ENCODE measurements around the gene PSMC3. TPM values are rescaled to one million over a fixed set of nuclear protein-coding genes. Genes with fewer than 3 reads are reported as not detected.

Gene PSMC3
- total and polyA plus RNA-seq, 9 of the 15 experiments (the other 6 are each of a cell fraction or from before 2014, with no cell fraction given), result 44.3 to 324 (median 240) TPM

- TF ChIP-seq RREB1 (CRISPR knock-in tag; IDR thresholded peaks at IDR 0.05) (no peak), LARP7 (IDR thresholded peaks at IDR 0.05) (no peak), ZNF277 (CRISPR knock-in tag; IDR thresholded peaks at IDR 0.05; ENCODE audit: borderline replicate concordance) (no peak), PRMT5 (CRISPR knock-in tag; IDR thresholded peaks at IDR 0.05) (no peak), HLTF (IDR thresholded peaks at IDR 0.05) (no peak), CHD2 (IDR thresholded peaks at IDR 0.05; ENCODE audit: low read depth, low read length) (no peak), MEF2D (tag; conservative IDR thresholded peaks at IDR 0.05; ENCODE audit: low read depth) (no peak), PURB (CRISPR knock-in tag; IDR thresholded peaks at IDR 0.05; ENCODE audit: low read depth) (no peak), ZNF445 (CRISPR knock-in tag; IDR thresholded peaks at IDR 0.05; ENCODE audit: low read depth) (no peak), ZNF311 (CRISPR knock-in tag; IDR thresholded peaks at IDR 0.05) (no peak), BACH1 (tag; IDR thresholded peaks at IDR 0.05) (0 out of 2 replicates have a peak, but pooled peaks have one; percentile 31), ZNF75A (CRISPR knock-in tag; IDR thresholded peaks at IDR 0.05) (no peak), SMARCC2 (IDR thresholded peaks at IDR 0.05; ENCODE audit: low read depth) (no peak), NFXL1 (CRISPR knock-in tag; IDR thresholded peaks at IDR 0.05) (no peak), ZNF785 (CRISPR knock-in tag; IDR thresholded peaks at IDR 0.05) (no peak), NFE2 (IDR thresholded peaks at IDR 0.05; ENCODE audit: low read depth) (peak; percentile 68)
- TF ChIP-seq, protein P1, sequence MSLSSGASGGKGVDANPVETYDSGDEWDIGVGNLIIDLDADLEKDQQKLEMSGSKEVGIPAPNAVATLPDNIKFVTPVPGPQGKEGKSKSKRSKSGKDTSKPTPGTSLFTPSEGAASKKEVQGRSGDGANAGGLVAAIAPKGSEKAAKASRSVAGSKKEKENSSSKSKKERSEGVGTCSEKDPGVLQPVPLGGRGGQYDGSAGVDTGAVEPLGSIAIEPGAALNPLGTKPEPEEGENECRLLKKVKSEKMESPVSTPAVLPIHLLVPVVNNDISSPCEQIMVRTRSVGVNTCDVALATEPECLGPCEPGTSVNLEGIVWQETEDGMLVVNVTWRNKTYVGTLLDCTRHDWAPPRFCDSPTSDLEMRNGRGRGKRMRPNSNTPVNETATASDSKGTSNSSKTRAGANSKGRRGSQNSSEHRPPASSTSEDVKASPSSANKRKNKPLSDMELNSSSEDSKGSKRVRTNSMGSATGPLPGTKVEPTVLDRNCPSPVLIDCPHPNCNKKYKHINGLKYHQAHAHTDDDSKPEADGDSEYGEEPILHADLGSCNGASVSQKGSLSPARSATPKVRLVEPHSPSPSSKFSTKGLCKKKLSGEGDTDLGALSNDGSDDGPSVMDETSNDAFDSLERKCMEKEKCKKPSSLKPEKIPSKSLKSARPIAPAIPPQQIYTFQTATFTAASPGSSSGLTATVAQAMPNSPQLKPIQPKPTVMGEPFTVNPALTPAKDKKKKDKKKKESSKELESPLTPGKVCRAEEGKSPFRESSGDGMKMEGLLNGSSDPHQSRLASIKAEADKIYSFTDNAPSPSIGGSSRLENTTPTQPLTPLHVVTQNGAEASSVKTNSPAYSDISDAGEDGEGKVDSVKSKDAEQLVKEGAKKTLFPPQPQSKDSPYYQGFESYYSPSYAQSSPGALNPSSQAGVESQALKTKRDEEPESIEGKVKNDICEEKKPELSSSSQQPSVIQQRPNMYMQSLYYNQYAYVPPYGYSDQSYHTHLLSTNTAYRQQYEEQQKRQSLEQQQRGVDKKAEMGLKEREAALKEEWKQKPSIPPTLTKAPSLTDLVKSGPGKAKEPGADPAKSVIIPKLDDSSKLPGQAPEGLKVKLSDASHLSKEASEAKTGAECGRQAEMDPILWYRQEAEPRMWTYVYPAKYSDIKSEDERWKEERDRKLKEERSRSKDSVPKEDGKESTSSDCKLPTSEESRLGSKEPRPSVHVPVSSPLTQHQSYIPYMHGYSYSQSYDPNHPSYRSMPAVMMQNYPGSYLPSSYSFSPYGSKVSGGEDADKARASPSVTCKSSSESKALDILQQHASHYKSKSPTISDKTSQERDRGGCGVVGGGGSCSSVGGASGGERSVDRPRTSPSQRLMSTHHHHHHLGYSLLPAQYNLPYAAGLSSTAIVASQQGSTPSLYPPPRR (CRISPR knock-in tag; IDR thresholded peaks at IDR 0.05; ENCODE audit: borderline replicate concordance), result no peak
Observed at GRCh38 chr11:47393163-47394049, 32.8 kb downstream of the PSMC3 start (continued).
